ENCODE results near the gene EGLN1. TPM values are rescaled to one million over a fixed set of nuclear protein-coding genes. Genes with fewer than 3 reads are reported as not detected.
A peak's percentile ranks its signal among the peaks of the same experiment; 100 is the strongest.

The EGLN1 gene
- total and polyA plus RNA-seq, 3 donors from 2014 or later, result 30.5 to 64.5 (median 47.7) TPM

GRCh38 chr1:231408528-231409094 is 13.5 kb downstream of the EGLN1 start:
- TF ChIP-seq POLR2A (IDR thresholded peaks at IDR 0.05) (no peak), CTCF (IDR thresholded peaks at IDR 0.05) (no peak)
- WGBS, 2 donors, result 60 to 64% methylated on average over 6 of the region's 6 CpGs
- Histone ChIP-seq H3K4me1 (peaks cover 38% of the 10 kb centered on the region), H3K36me3 (ENCODE audit: low read depth, missing control alignments) (no peaks in the 10 kb centered on the region), H3K27ac (no peak overlapping the region), H3K27me3 (no peaks in the 10 kb centered on the region), H3K4me3 (no peak overlapping the region), H3K9me3 (no peaks in the 10 kb centered on the region)
- intact Hi-C loops (cut with DNase I; ENCODE audit: low total_unique reads), result no loop called here
- no peak for DNase-seq

- 53 to 59% methylated on average over 6 of the region's 6 CpGs for WGBS, 2 donors
- Histone ChIP-seq H3K4me1 (peaks cover 38% of the 10 kb centered on the region), H3K4me3 (no peak overlapping the region), H3K27ac (no peak overlapping the region), H3K27me3 (no peaks in the 10 kb centered on the region), H3K9me3 (no peaks in the 10 kb centered on the region), H3K36me3 (ENCODE audit: low read depth, missing control alignments) (no peaks in the 10 kb centered on the region)
- intact Hi-C loops (cut with DNase I; ENCODE audit: low total_unique reads), result no loop called here
- DNase-seq, result peak; percentile 48
- TF ChIP-seq CTCF (IDR thresholded peaks at IDR 0.05) (no peak), POLR2A (IDR thresholded peaks at IDR 0.05) (no peak)
Measured at GRCh38 chr1:231407547-231408396, 14.3 kb downstream of the EGLN1 start.

- H3K27ac ChIP-seq, result no peak overlapping the region
- no peaks in the 10 kb centered on the region for H3K9me3 ChIP-seq
- 59 to 69% methylated on average over 3 of the region's 3 CpGs for WGBS, 2 donors
- DNase-seq, result no peak
- intact Hi-C loops (cut with DNase I; ENCODE audit: low total_unique reads), result no loop called here
- peaks cover 38% of the 10 kb centered on the region for H3K4me1 ChIP-seq
- H3K27me3 ChIP-seq, result no peaks in the 10 kb centered on the region
- no peaks in the 10 kb centered on the region for H3K36me3 ChIP-seq (ENCODE audit: low read depth, missing control alignments)
- no peak overlapping the region for H3K4me3 ChIP-seq
- no peak for TF ChIP-seq POLR2A (IDR thresholded peaks at IDR 0.05)
Measured at GRCh38 chr1:231407049-231407448, 15.0 kb downstream of the EGLN1 start.

- H3K27me3 ChIP-seq, result no peaks in the 10 kb centered on the region
- peaks cover 26% of the 10 kb centered on the region for H3K4me1 ChIP-seq
- no peaks in the 10 kb centered on the region for H3K9me3 ChIP-seq
- H3K27ac ChIP-seq, result no peak overlapping the region
- H3K36me3 ChIP-seq (ENCODE audit: low read depth, missing control alignments), result no peaks in the 10 kb centered on the region
- H3K4me3 ChIP-seq, result no peak overlapping the region
- TF ChIP-seq CTCF (IDR thresholded peaks at IDR 0.05) (no peak), POLR2A (IDR thresholded peaks at IDR 0.05) (no peak)
- intact Hi-C loops (cut with DNase I; ENCODE audit: low total_unique reads), result no loop called here
- no peak for DNase-seq
- WGBS, 2 donors, result 83 to 93% methylated on average over 2 of the region's 2 CpGs
Measured at GRCh38 chr1:231404318-231404717, 17.8 kb downstream of the EGLN1 start.

- intact Hi-C loops (cut with DNase I; ENCODE audit: low total_unique reads), result no loop called here
- Histone ChIP-seq H3K9me3 (no peaks in the 10 kb centered on the region), H3K27ac (no peak overlapping the region), H3K27me3 (no peaks in the 10 kb centered on the region), H3K4me3 (no peak overlapping the region), H3K4me1 (peaks cover 8% of the 10 kb centered on the region), H3K36me3 (ENCODE audit: low read depth, missing control alignments) (no peaks in the 10 kb centered on the region)
- WGBS, 2 donors, result 0 to 50% methylated on average over 1 of the region's 1 CpG
- TF ChIP-seq CTCF (IDR thresholded peaks at IDR 0.05) (no peak), POLR2A (IDR thresholded peaks at IDR 0.05) (no peak)
- no peak for DNase-seq
Measured at GRCh38 chr1:231401478-231401877, 20.6 kb downstream of the EGLN1 start.
